NCI-H446 (cell line): Measurements from ENCODE around the gene SMOC2.
"Not testable (repeated sequence)": the region's sequence is repeated elsewhere in the genome, so short reads cannot be mapped to it uniquely, and the experiment has no call there.

Source experiments
- DNase-seq, 2 experiments: peaks; one replicate each; lab custom pipeline; 2025; lab: John Stamatoyannopoulos, UW

SMOC2 gene

GRCh38 chr6:168683621-168684020 lies 242.6 kb downstream of the SMOC2 start:
- no peak for DNase-seq

GRCh38 chr6:168684471-168684870 lies 243.5 kb downstream of the SMOC2 start:
- DNase-seq = no peak

GRCh38 chr6:168684906-168685305 lies 243.9 kb downstream of the SMOC2 start:
- DNase-seq = no peak

GRCh38 chr6:168686029-168686738 lies 245.2 kb downstream of the SMOC2 start:
- DNase-seq = no peak

GRCh38 chr6:168686831-168687730 lies 246.1 kb downstream of the SMOC2 start:
- DNase-seq = no peak

- DNase-seq = no peak
Measured at GRCh38 chr6:168690271-168690670, 249.3 kb downstream of the SMOC2 start.

- no peak for DNase-seq
Measured at GRCh38 chr6:168691774-168692173, 250.8 kb downstream of the SMOC2 start.

- no peak for DNase-seq
Measured at GRCh38 chr6:168692193-168692914, 251.4 kb downstream of the SMOC2 start.

- not testable (repeated sequence) for DNase-seq
Measured at GRCh38 chr6:168692915-168693257, 251.9 kb downstream of the SMOC2 start.

GRCh38 chr6:168694797-168695196 lies 253.8 kb downstream of the SMOC2 start:
- not testable (repeated sequence) for DNase-seq

- DNase-seq = no peak
Measured at GRCh38 chr6:168695701-168696100, 254.7 kb downstream of the SMOC2 start.

GRCh38 chr6:168698923-168699322 lies 257.9 kb downstream of the SMOC2 start:
- no peak for DNase-seq

GRCh38 chr6:168699631-168700295 lies 258.8 kb downstream of the SMOC2 start:
- DNase-seq = no peak

- DNase-seq = no peak
Measured at GRCh38 chr6:168700880-168701279, 259.9 kb downstream of the SMOC2 start.

- no peak for DNase-seq
Measured at GRCh38 chr6:168703990-168704389, 263.0 kb downstream of the SMOC2 start.

GRCh38 chr6:168704678-168705077 lies 263.7 kb downstream of the SMOC2 start:
- DNase-seq = no peak

GRCh38 chr6:168705271-168705670 lies 264.3 kb downstream of the SMOC2 start:
- not testable (repeated sequence) for DNase-seq

GRCh38 chr6:168706471-168707177 lies 265.6 kb downstream of the SMOC2 start:
- DNase-seq = no peak

- DNase-seq = no peak
Measured at GRCh38 chr6:168708526-168708925, 267.5 kb downstream of the SMOC2 start.

- no peak for DNase-seq
Measured at GRCh38 chr6:168708984-168709383, 268.0 kb downstream of the SMOC2 start.

- no peak for DNase-seq
Measured at GRCh38 chr6:168709390-168709789, 268.4 kb downstream of the SMOC2 start.
